GM04503 (cell line): Measurements from ENCODE around the gene EIF4A2.
"Not testable (repeated sequence)": the region's sequence is repeated elsewhere in the genome, so short reads cannot be mapped to it uniquely, and the experiment has no call there.

Experiments
- DNase-seq: peaks from one replicate; pipeline ENCODE4 v3.0.0-alpha.2; 2012; ENCODE audit warnings: low read depth

The EIF4A2 gene

GRCh38 chr3:186785495-186786018 is 2.2 kb downstream of the EIF4A2 start:
- DNase-seq: no peak

GRCh38 chr3:186786922-186787321 is 3.5 kb downstream of the EIF4A2 start:
- DNase-seq: no peak

GRCh38 chr3:186787642-186788481 is 4.5 kb downstream of the EIF4A2 start:
- DNase-seq: no peak

GRCh38 chr3:186788482-186789370 is 5.3 kb downstream of the EIF4A2 start:
- no peak for DNase-seq

GRCh38 chr3:186789554-186790260 is 6.3 kb downstream of the EIF4A2 start:
- DNase-seq: no peak

GRCh38 chr3:186790261-186790981 is 7.0 kb downstream of the EIF4A2 start:
- no peak for DNase-seq

GRCh38 chr3:186798239-186798874 is 15.0 kb downstream of the EIF4A2 start:
- DNase-seq: no peak

- DNase-seq: no peak
Observed at GRCh38 chr3:186800285-186800684, 16.9 kb downstream of the EIF4A2 start.

GRCh38 chr3:186802701-186803100 is 19.3 kb downstream of the EIF4A2 start:
- no peak for DNase-seq

- DNase-seq: not testable (repeated sequence)
Observed at GRCh38 chr3:186803447-186803846, 20.1 kb downstream of the EIF4A2 start.

GRCh38 chr3:186806089-186807055 is 23.0 kb downstream of the EIF4A2 start, which contains the start of gene RFC4:
TSS of gene RFC4 (minus strand) at chr3:186806482. CDS start at chr3:186804713, 1,769 bp downstream.
- no peak for DNase-seq

GRCh38 chr3:186807231-186807630 is 23.9 kb downstream of the EIF4A2 start:
- no peak for DNase-seq

GRCh38 chr3:186810336-186810996 is 27.1 kb downstream of the EIF4A2 start:
- DNase-seq: no peak

GRCh38 chr3:186811313-186811712 is 27.9 kb downstream of the EIF4A2 start:
- DNase-seq: not testable (repeated sequence)

GRCh38 chr3:186814100-186814499 is 30.7 kb downstream of the EIF4A2 start:
- no peak for DNase-seq

GRCh38 chr3:186815435-186815834 is 32.1 kb downstream of the EIF4A2 start:
- DNase-seq: no peak

GRCh38 chr3:186818516-186818915 is 35.1 kb downstream of the EIF4A2 start:
- DNase-seq: no peak

- no peak for DNase-seq
Observed at GRCh38 chr3:186818956-186819355, 35.6 kb downstream of the EIF4A2 start.
